Ishikawa (cell line): ENCODE results near the gene TARDBP.

ENCODE experiments used
- MAX ChIP-seq: IDR thresholded peaks from 2 replicates; pipeline ENCODE4 v1.6.1; 2012
- RAD21 ChIP-seq: IDR thresholded peaks from 2 replicates; pipeline ENCODE4 v1.6.1; 2012; ENCODE audit warnings: low read depth
- REST ChIP-seq: IDR thresholded peaks from 2 replicates; pipeline ENCODE4 v1.6.1; 2012; ENCODE audit warnings: low read depth, mild to moderate bottlenecking

GRCh38 chr1:11056504-11056903, 44.0 kb downstream of the TARDBP start:
- TF ChIP-seq RAD21 (no peak), REST (no peak), MAX (no peak)
